ENCODE data around the gene ELF4.

ELF4 gene

DNA sequence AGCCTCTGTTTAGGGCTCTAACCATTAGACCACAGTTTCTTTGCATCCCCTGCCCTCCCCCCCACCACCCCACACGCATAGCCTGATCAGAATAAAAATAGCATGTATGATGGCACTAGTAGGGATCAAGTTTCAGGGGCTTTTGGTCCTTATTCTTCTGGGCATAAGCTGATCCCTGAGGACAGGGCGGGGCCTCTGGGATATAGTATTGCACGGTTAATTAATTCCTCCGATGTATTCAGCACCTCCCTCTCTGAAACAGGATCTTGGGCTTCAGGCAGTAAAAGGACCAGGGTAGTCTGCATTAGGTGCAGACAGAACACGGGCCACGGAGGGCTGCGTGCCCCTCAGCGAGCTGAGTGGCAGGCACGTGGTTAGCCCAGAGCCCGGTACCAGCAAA, 57.1 kb downstream of the ELF4 start:
- TF ChIP-seq EZH2phosphoT487 (IDR thresholded peaks at IDR 0.05; ENCODE audit: borderline replicate concordance) = no peak
- TF ChIP-seq, protein P1, sequence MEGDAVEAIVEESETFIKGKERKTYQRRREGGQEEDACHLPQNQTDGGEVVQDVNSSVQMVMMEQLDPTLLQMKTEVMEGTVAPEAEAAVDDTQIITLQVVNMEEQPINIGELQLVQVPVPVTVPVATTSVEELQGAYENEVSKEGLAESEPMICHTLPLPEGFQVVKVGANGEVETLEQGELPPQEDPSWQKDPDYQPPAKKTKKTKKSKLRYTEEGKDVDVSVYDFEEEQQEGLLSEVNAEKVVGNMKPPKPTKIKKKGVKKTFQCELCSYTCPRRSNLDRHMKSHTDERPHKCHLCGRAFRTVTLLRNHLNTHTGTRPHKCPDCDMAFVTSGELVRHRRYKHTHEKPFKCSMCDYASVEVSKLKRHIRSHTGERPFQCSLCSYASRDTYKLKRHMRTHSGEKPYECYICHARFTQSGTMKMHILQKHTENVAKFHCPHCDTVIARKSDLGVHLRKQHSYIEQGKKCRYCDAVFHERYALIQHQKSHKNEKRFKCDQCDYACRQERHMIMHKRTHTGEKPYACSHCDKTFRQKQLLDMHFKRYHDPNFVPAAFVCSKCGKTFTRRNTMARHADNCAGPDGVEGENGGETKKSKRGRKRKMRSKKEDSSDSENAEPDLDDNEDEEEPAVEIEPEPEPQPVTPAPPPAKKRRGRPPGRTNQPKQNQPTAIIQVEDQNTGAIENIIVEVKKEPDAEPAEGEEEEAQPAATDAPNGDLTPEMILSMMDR (conservative IDR thresholded peaks at IDR 0.05; ENCODE audit: low read length) = no peak
- no peaks in the 10 kb centered on the region for H3K4me1 ChIP-seq (ENCODE audit: insufficient read depth, low read length, poor library complexity, severe bottlenecking)
- H3F3A ChIP-seq (ENCODE audit: low read depth) = no peaks in the 10 kb centered on the region
- peaks cover 64% of the 10 kb centered on the region; the same call in 1 of the 2 replicates for H3K36me3 ChIP-seq (ENCODE audit: insufficient read depth, low read length)
- no peaks in the 10 kb centered on the region for H3K9me3 ChIP-seq (ENCODE audit: insufficient read depth, low read depth, low read length)
- no peak overlapping the region for H3K4me3 ChIP-seq (ENCODE audit: low read length, poor library complexity, severe bottlenecking)
- no peak overlapping the region for H3K9ac ChIP-seq (ENCODE audit: low read depth, low read length, poor library complexity, severe bottlenecking)
- H3K9me2 ChIP-seq (replicated peaks; ENCODE audit: low read depth, low read length) = no peaks in the 10 kb centered on the region
- no peak overlapping the region for H3K4me2 ChIP-seq (ENCODE audit: low read depth, low read length, poor library complexity, severe bottlenecking)
- H3K79me2 ChIP-seq (ENCODE audit: insufficient read depth, low read length) = no peaks in the 10 kb centered on the region
- H2AFZ ChIP-seq (ENCODE audit: low read length) = no peak overlapping the region
- H3K27me3 ChIP-seq (ENCODE audit: insufficient read depth, low read length, poor library complexity, severe bottlenecking) = no peaks in the 10 kb centered on the region
- H4K20me1 ChIP-seq (ENCODE audit: insufficient read depth, low read length, poor library complexity, severe bottlenecking) = no peaks in the 10 kb centered on the region

DNA sequence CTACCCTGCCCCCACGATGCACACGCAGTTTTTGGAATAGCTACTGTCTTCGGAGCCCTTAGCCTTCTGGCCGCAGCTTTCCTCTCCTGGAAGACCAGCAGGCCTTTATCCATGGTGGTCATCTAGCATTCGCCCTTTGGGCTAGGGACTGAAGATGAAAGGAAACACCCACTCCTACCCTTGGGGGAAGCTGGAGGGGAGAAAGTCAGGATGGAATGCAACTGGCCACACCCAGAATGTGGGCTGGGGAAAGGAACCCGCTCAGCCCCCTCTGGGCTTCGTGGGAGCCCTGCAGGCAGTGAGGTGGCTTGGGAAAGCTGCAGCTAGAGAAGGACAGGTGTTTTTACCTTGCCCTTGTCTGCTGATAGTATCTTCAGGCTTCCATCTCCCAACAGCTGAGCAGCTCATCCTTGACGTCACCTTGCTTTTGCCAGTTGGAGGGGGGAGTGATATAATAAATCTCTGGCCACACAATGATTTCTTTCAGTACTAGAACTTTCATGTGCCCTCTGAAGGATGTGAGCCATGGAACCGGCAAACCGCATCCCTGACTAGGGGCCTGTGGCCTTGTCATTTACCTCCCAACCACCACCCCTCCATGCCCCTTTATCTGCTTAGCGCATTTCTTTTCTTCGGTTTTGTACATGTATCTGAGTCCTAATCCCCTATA, 59.0 kb downstream of the ELF4 start:
- Histone ChIP-seq H3F3A (ENCODE audit: low read depth) (no peaks in the 10 kb centered on the region), H4K20me1 (ENCODE audit: insufficient read depth, low read length, poor library complexity, severe bottlenecking) (no peaks in the 10 kb centered on the region), H3K4me1 (ENCODE audit: insufficient read depth, low read length, poor library complexity, severe bottlenecking) (no peaks in the 10 kb centered on the region), H3K9ac (ENCODE audit: low read depth, low read length, poor library complexity, severe bottlenecking) (no peak overlapping the region), H3K79me2 (ENCODE audit: insufficient read depth, low read length) (no peaks in the 10 kb centered on the region), H3K36me3 (ENCODE audit: insufficient read depth, low read length) (peaks cover 79% of the 10 kb centered on the region; the same call in 1 of the 2 replicates), H2AFZ (ENCODE audit: low read length) (no peak overlapping the region), H3K4me2 (ENCODE audit: low read depth, low read length, poor library complexity, severe bottlenecking) (no peak overlapping the region), H3K4me3 (ENCODE audit: low read length, poor library complexity, severe bottlenecking) (no peak overlapping the region), H3K9me3 (ENCODE audit: insufficient read depth, low read depth, low read length) (no peaks in the 10 kb centered on the region), H3K27me3 (ENCODE audit: insufficient read depth, low read length, poor library complexity, severe bottlenecking) (no peaks in the 10 kb centered on the region), H3K9me2 (replicated peaks; ENCODE audit: low read depth, low read length) (no peaks in the 10 kb centered on the region)
- no peak for TF ChIP-seq EZH2phosphoT487 (IDR thresholded peaks at IDR 0.05; ENCODE audit: borderline replicate concordance)
- TF ChIP-seq, protein P1 (conservative IDR thresholded peaks at IDR 0.05; ENCODE audit: low read length) = no peak

DNA sequence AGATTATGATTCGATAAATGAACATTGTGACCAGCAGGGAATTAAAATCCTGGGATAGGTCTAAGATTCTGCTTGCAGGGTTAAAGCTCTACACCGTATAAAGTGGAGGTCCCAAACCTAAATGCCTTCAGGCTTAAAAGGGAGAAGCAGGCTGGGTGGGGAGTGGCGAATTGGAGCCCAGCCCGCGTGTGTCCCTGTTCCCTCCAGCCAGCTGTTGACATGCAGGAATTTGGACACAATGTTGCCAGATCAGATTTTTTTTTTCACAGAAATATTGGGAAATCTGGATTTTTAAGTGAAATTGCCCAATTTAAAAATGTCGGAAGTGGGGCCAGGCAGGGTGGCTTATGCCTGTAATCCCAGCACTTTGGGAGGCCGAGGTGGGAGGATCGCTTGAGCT, 60.5 kb downstream of the ELF4 start:
- Histone ChIP-seq H3K9me2 (replicated peaks; ENCODE audit: low read depth, low read length) (no peaks in the 10 kb centered on the region), H3K4me3 (ENCODE audit: low read length, poor library complexity, severe bottlenecking) (no peak overlapping the region), H2AFZ (ENCODE audit: low read length) (no peak overlapping the region), H3K9ac (ENCODE audit: low read depth, low read length, poor library complexity, severe bottlenecking) (no peak overlapping the region), H3K79me2 (ENCODE audit: insufficient read depth, low read length) (no peaks in the 10 kb centered on the region), H3F3A (ENCODE audit: low read depth) (no peaks in the 10 kb centered on the region), H3K9me3 (ENCODE audit: insufficient read depth, low read depth, low read length) (no peaks in the 10 kb centered on the region), H3K27me3 (ENCODE audit: insufficient read depth, low read length, poor library complexity, severe bottlenecking) (no peaks in the 10 kb centered on the region), H4K20me1 (ENCODE audit: insufficient read depth, low read length, poor library complexity, severe bottlenecking) (no peaks in the 10 kb centered on the region), H3K4me2 (ENCODE audit: low read depth, low read length, poor library complexity, severe bottlenecking) (no peak overlapping the region), H3K36me3 (ENCODE audit: insufficient read depth, low read length) (peaks cover 85% of the 10 kb centered on the region; the same call in 1 of the 2 replicates), H3K4me1 (ENCODE audit: insufficient read depth, low read length, poor library complexity, severe bottlenecking) (no peaks in the 10 kb centered on the region)
- no peak for TF ChIP-seq EZH2phosphoT487 (IDR thresholded peaks at IDR 0.05; ENCODE audit: borderline replicate concordance)
- TF ChIP-seq, protein P1 (conservative IDR thresholded peaks at IDR 0.05; ENCODE audit: low read length) = no peak
